Mesendoderm (in vitro differentiated cells): Measurements from ENCODE around the gene SMIM15.

Experiments
- DNase-seq: peaks from one replicate; pipeline ENCODE4 v3.0.0; 2013
- H2AK5ac ChIP-seq: 2 replicates; pipeline ENCODE4 v1.6.1; 2013; ENCODE audit warnings: low read length, inconsistent platforms
- H2BK120ac ChIP-seq: 2 replicates; pipeline ENCODE4 v1.6.1; 2013; ENCODE audit warnings: low read depth, mild to moderate bottlenecking, low read length, moderate library complexity, mixed read lengths
- H2BK15ac ChIP-seq: replicated peaks from 2 replicates; pipeline ENCODE4 v1.6.1; 2013; ENCODE audit warnings: low read depth, mild to moderate bottlenecking, moderate library complexity
- H2BK5ac ChIP-seq: 2 replicates; pipeline ENCODE4 v1.6.1; 2013; ENCODE audit warnings: low read length, inconsistent platforms
- H3K18ac ChIP-seq: 2 replicates; pipeline ENCODE4 v1.6.1; 2013; ENCODE audit warnings: mild to moderate bottlenecking, low read length, mixed read lengths
- H3K23ac ChIP-seq: one replicate; pipeline ENCODE4 v1.6.1; 2013; ENCODE audit warnings: low read length
- H3K27ac ChIP-seq: 2 replicates; pipeline ENCODE4 v1.5.1; 2013; ENCODE audit warnings: low read depth, mild to moderate bottlenecking, inconsistent platforms, low read length, moderate library complexity
- H3K27me3 ChIP-seq: 2 replicates; pipeline ENCODE4 v1.6.1; 2013; ENCODE audit warnings: low read length, control low read depth, mild to moderate bottlenecking, inconsistent platforms; ENCODE audit not compliant: insufficient read depth, poor library complexity
- H3K36me3 ChIP-seq: 2 replicates; pipeline ENCODE4 v1.6.1; 2013; ENCODE audit warnings: low read length, inconsistent platforms; ENCODE audit not compliant: control insufficient read depth, insufficient read depth
- H3K4ac ChIP-seq: one replicate; pipeline ENCODE4 v1.6.1; 2013; ENCODE audit warnings: low read depth, mild to moderate bottlenecking, low read length, moderate library complexity
- H3K4me1 ChIP-seq: 2 replicates; pipeline ENCODE4 v1.6.1; 2013; ENCODE audit warnings: low read depth, low read length, inconsistent platforms; ENCODE audit not compliant: control insufficient read depth
- H3K4me2 ChIP-seq: 2 replicates; pipeline ENCODE4 v1.6.1; 2013; ENCODE audit warnings: low read length
- H3K4me3 ChIP-seq: 2 replicates; pipeline ENCODE4 v1.5.1; 2013; ENCODE audit warnings: mild to moderate bottlenecking, low read length
- H3K56ac ChIP-seq: one replicate; pipeline ENCODE4 v1.6.1; 2013; ENCODE audit warnings: low read length
- H3K79me1 ChIP-seq: 2 replicates; pipeline ENCODE4 v1.6.1; 2013; ENCODE audit warnings: low read length, inconsistent platforms
- H3K79me2 ChIP-seq: 2 replicates; pipeline ENCODE4 v1.6.1; 2013; ENCODE audit warnings: mild to moderate bottlenecking, low read length; ENCODE audit not compliant: control insufficient read depth, insufficient read depth
- H3K9ac ChIP-seq: 2 replicates; pipeline ENCODE4 v1.6.1; 2013; ENCODE audit warnings: low read length, inconsistent platforms
- H4K5ac ChIP-seq: one replicate; pipeline ENCODE4 v1.6.1; 2013; ENCODE audit warnings: low read length
- H4K8ac ChIP-seq: one replicate; pipeline ENCODE4 v1.6.1; 2013; ENCODE audit warnings: low read depth, mild to moderate bottlenecking, control low read depth, low read length, moderate library complexity
- WGBS: extraction: QIAGEN DNeasy Blood & Tissue Kit; methylation state at CpG from one replicate; pipeline ENCODE4 v1.1.7; 2013; ENCODE audit warnings: low lambda C conversion rate, missing lambda C conversion rate; ENCODE audit not compliant: insufficient coverage; ENCODE audit errors: extremely low coverage; 5-methylcytosine and 5-hydroxymethylcytosine counted together

Gene SMIM15

DNA sequence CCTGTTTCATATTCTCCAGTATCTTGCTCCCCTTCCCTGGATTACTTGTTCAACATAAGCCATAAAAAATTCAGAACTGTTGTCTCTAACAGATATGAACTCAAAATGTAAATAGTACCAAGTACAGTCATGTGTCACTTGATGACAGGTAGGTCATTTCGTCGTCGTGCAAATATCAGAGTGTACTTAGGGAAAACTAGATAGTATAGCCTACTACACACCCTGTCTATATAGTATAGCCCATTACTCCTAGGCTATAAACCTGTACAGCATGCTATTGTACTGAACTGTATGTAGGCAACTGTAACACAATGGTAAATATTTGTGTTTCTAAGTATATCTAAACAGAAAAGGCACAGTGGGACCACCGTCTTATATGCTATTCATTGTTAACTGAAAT is 39.1 kb downstream of the SMIM15 start:
- H3K27ac ChIP-seq: no peak overlapping the region
- no peak for DNase-seq
- WGBS: no CpG with 5 or more reads among the region's 4 CpGs

DNA sequence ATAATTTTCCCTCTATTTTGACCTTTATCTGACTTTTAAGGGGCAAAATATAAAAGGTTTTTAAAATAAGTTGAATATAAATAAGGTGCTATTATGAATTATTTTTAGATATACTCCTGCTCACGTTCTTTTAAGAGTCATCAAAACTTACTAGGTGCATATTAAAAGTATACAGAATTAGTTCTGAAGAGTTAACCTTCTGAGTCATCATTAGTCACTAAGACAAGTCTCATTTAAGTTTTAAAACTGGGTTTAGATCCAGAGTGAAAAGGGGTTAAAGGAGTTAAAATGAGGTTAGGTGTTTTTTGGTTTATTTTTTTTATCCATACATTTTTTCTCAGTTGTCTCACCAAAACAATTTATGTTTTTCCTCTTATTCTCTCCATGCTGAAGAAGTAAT is 41.7 kb downstream of the SMIM15 start:
- WGBS: no CpG with 5 or more reads among the region's 1 CpG
- H3K4ac ChIP-seq: no peak overlapping the region
- H3K9ac ChIP-seq: no peak overlapping the region
- no peak for DNase-seq
- no peaks in the 10 kb centered on the region for H3K4me1 ChIP-seq
- H3K79me2 ChIP-seq: no peaks in the 10 kb centered on the region
- H3K56ac ChIP-seq: no peak overlapping the region
- no peak overlapping the region for H3K27ac ChIP-seq
- no peak overlapping the region for H3K23ac ChIP-seq
- no peak overlapping the region for H2BK120ac ChIP-seq
- H3K18ac ChIP-seq: no peak overlapping the region
- no peaks in the 10 kb centered on the region for H3K79me1 ChIP-seq
- no peak overlapping the region for H3K4me2 ChIP-seq
- no peaks in the 10 kb centered on the region for H3K27me3 ChIP-seq
- no peak overlapping the region for H2AK5ac ChIP-seq
- H2BK15ac ChIP-seq: no peak overlapping the region
- H2BK5ac ChIP-seq: no peak overlapping the region
- no peak overlapping the region for H3K4me3 ChIP-seq
- no peak overlapping the region for H4K5ac ChIP-seq
- no peak overlapping the region for H4K8ac ChIP-seq
- no peaks in the 10 kb centered on the region for H3K36me3 ChIP-seq

More for the DNA sequence above, 39.1 kb downstream of the SMIM15 start:
- Histone ChIP-seq H4K8ac (no peak overlapping the region), H3K56ac (no peak overlapping the region), H3K9ac (no peak overlapping the region), H3K79me1 (no peaks in the 10 kb centered on the region), H3K79me2 (no peaks in the 10 kb centered on the region), H2BK120ac (no peak overlapping the region), H3K36me3 (no peaks in the 10 kb centered on the region), H3K4ac (no peak overlapping the region), H3K18ac (no peak overlapping the region), H3K27me3 (no peaks in the 10 kb centered on the region), H4K5ac (no peak overlapping the region), H3K4me3 (no peak overlapping the region), H2BK15ac (no peak overlapping the region), H3K4me2 (no peak overlapping the region), H3K4me1 (no peaks in the 10 kb centered on the region), H2BK5ac (no peak overlapping the region), H3K23ac (no peak overlapping the region), H2AK5ac (no peak overlapping the region)

DNA sequence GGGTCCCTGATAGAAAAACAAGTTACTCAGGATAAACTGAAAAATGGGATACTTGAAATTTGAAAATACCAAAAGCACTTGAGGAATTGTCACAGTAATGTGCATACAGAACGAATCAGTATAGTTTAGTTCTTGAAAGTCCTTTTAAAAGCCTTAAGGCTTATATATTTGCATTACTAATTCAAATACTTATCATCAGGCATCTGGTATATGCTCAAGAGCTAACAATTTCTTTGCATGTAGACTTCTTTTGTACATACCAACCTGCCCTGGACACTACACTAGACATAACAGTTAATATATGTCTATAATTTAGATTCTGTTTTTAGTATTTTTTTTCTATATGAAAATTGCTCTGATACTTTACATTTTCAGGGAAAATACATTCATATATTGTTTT is 43.2 kb downstream of the SMIM15 start:
- no peak overlapping the region for H3K56ac ChIP-seq
- no peak overlapping the region for H2AK5ac ChIP-seq
- H3K79me1 ChIP-seq: no peaks in the 10 kb centered on the region
- no peak overlapping the region for H3K4me3 ChIP-seq
- no peak for DNase-seq
- H3K79me2 ChIP-seq: no peaks in the 10 kb centered on the region
- H2BK5ac ChIP-seq: no peak overlapping the region
- H3K18ac ChIP-seq: no peak overlapping the region
- no peak overlapping the region for H3K9ac ChIP-seq
- no peak overlapping the region for H4K5ac ChIP-seq
- no peaks in the 10 kb centered on the region for H3K27me3 ChIP-seq
- no peaks in the 10 kb centered on the region for H3K4me1 ChIP-seq
- H3K36me3 ChIP-seq: no peaks in the 10 kb centered on the region
- H2BK120ac ChIP-seq: no peak overlapping the region
- H2BK15ac ChIP-seq: no peak overlapping the region
- H3K27ac ChIP-seq: no peak overlapping the region
- no peak overlapping the region for H4K8ac ChIP-seq
- no peak overlapping the region for H3K4me2 ChIP-seq
- no CpG with 5 or more reads among the region's 1 CpG for WGBS
- H3K23ac ChIP-seq: no peak overlapping the region
- no peak overlapping the region for H3K4ac ChIP-seq

DNA sequence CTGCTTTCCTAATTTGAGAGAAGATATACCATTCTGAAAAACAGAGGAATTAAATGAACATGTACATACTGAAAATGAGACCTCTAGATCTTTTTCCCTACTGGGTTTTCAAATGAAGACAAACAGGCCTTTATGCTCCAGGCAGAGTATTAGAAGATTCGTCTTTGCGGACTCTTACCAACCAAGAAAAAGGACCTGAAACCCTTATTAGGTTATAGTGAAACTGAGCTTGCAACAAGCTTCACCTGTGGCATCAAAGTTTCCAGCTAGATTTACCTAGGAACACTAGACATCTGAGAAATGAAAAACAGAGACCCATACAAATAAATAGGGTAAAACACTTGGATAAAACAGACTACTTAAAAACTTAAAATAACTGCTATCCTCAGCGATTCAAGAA is 46.3 kb downstream of the SMIM15 start:
- Histone ChIP-seq H3K23ac (no peak overlapping the region), H2AK5ac (no peak overlapping the region), H3K79me2 (no peaks in the 10 kb centered on the region), H4K5ac (no peak overlapping the region), H4K8ac (no peak overlapping the region), H3K9ac (no peak overlapping the region), H2BK15ac (no peak overlapping the region), H3K27ac (no peak overlapping the region), H3K27me3 (no peaks in the 10 kb centered on the region), H3K4me3 (no peak overlapping the region), H3K4ac (no peak overlapping the region), H3K18ac (no peak overlapping the region), H2BK120ac (no peak overlapping the region), H3K4me1 (no peaks in the 10 kb centered on the region), H3K79me1 (no peaks in the 10 kb centered on the region), H3K36me3 (no peaks in the 10 kb centered on the region), H3K56ac (no peak overlapping the region), H2BK5ac (no peak overlapping the region), H3K4me2 (no peak overlapping the region)
- no peak for DNase-seq
- WGBS: no CpG with 5 or more reads among the region's 3 CpGs

DNA sequence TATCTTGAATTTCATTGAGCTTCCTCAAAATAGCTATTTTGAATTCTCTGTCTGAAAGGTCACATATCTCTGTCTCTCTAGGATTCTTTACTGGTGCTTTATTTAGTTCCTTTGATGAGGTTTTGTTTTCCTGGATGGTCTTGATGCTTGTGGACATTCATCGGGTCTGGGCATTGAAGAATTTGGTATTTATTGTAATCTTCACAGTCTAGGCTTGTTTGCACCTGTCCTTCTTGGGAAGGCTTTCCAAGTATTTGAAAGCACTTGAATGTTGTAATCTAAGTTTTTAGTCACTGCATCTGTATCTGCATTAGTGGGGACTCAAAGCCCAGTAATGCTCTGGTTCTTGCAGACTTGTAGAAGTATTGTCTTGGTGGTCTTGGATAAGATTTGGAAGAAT is 47.8 kb downstream of the SMIM15 start:
- Histone ChIP-seq H3K79me1 (no peaks in the 10 kb centered on the region), H2BK120ac (no peak overlapping the region), H3K23ac (no peak overlapping the region), H3K27ac (no peak overlapping the region), H2BK15ac (no peak overlapping the region), H3K4ac (no peak overlapping the region), H2AK5ac (no peak overlapping the region), H3K9ac (no peak overlapping the region), H3K4me2 (no peak overlapping the region), H3K4me3 (no peak overlapping the region), H3K4me1 (no peaks in the 10 kb centered on the region), H3K36me3 (no peaks in the 10 kb centered on the region), H3K27me3 (no peaks in the 10 kb centered on the region), H4K8ac (no peak overlapping the region), H3K56ac (no peak overlapping the region), H3K79me2 (no peaks in the 10 kb centered on the region), H2BK5ac (no peak overlapping the region), H3K18ac (no peak overlapping the region), H4K5ac (no peak overlapping the region)
- no peak for DNase-seq
- no CpG with 5 or more reads among the region's 1 CpG for WGBS
